Measurements from ENCODE around the gene ING4.

- TF ChIP-seq, protein P1, sequence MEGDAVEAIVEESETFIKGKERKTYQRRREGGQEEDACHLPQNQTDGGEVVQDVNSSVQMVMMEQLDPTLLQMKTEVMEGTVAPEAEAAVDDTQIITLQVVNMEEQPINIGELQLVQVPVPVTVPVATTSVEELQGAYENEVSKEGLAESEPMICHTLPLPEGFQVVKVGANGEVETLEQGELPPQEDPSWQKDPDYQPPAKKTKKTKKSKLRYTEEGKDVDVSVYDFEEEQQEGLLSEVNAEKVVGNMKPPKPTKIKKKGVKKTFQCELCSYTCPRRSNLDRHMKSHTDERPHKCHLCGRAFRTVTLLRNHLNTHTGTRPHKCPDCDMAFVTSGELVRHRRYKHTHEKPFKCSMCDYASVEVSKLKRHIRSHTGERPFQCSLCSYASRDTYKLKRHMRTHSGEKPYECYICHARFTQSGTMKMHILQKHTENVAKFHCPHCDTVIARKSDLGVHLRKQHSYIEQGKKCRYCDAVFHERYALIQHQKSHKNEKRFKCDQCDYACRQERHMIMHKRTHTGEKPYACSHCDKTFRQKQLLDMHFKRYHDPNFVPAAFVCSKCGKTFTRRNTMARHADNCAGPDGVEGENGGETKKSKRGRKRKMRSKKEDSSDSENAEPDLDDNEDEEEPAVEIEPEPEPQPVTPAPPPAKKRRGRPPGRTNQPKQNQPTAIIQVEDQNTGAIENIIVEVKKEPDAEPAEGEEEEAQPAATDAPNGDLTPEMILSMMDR (IDR thresholded peaks at IDR 0.05), result no peak
- TF ChIP-seq POLR2A (IDR thresholded peaks at IDR 0.05) (no peak), POLR2AphosphoS5 (IDR thresholded peaks at IDR 0.05) (no peak), EP300 (IDR thresholded peaks at IDR 0.05) (no peak)
Observed at GRCh38 chr12:6691473-6691872, 28.6 kb upstream of the ING4 start.

All from upper lobe of left lung (tissue), 4 donors.